Superior temporal gyrus (tissue), 1 donor: ENCODE data around the gene MAN2A2.

Experiments
- DNase-seq: peaks from one replicate; pipeline ENCODE4 v3.0.0-alpha.2; 2016; ENCODE audit errors: extremely low spot score

The MAN2A2 gene

GRCh38 chr15:90942354-90943120 lies 39.4 kb downstream of the MAN2A2 start:
- DNase-seq = no peak

- DNase-seq = no peak
These were observed 42.0 kb downstream of the MAN2A2 start for GRCh38 chr15:90945091-90945490.

- DNase-seq = no peak
These were observed 43.4 kb downstream of the MAN2A2 start for GRCh38 chr15:90946538-90946937.

DNA sequence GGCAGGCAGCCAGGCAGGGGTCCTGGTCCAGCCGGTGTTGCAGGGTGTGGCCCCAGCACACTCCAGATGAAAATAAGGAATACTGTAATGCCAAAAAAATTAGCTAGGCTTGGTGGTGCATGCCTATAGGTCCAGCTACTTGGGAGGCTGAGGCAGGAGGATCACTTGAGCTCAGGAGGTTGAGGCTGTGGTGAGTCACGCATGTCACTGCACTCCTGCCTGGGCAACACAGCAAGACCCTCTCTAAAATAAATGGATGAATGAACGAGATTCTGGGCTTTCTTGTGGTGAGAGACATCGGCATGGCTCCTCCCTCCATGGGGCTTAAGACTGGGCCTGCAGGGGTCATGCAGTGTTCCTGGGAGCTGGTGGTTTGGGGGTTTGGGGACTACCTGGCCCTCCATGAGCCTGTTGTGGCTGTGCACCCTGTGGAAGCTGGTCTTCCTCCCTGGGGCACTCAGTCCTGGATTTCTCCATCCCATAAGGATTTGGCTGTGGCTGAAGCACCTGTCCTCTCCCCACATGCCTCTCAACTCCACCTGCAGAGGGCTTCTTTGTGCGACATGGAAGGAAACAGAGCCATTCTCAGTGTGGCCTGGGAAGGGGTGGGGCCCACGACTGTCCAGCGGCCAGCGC lies 44.0 kb downstream of the MAN2A2 start:
- no peak for DNase-seq

GRCh38 chr15:90947577-90948357 lies 44.7 kb downstream of the MAN2A2 start:
- no peak for DNase-seq

- no peak for DNase-seq
These were observed 45.4 kb downstream of the MAN2A2 start for GRCh38 chr15:90948506-90948905.

GRCh38 chr15:90949979-90950675 lies 47.0 kb downstream of the MAN2A2 start:
- DNase-seq = no peak

DNA sequence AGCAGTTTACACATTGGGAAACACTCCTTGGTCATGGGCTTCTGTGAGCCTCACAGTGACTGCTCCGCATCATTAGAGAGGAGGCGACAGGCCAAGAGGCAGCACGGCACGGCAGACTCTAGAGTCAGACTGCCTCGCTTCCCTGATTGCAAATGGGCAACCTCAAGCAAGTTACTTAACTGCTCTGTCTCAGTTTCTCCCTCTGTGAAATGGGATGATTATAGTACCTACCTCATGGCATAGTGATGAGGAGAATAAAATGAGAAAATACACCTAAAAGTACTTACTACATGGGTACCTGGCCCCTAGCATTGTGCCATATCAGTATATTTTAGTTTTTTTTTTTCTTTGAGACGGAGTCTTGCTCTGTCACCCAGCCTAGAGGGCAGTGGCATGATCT lies 47.6 kb downstream of the MAN2A2 start:
- DNase-seq = no peak

GRCh38 chr15:90952901-90953677 lies 50.0 kb downstream of the MAN2A2 start:
- DNase-seq = no peak

GRCh38 chr15:90953947-90954711 lies 51.0 kb downstream of the MAN2A2 start:
- no peak for DNase-seq

GRCh38 chr15:90954712-90955623 lies 51.9 kb downstream of the MAN2A2 start, which contains the start of gene RCCD1:
Gene RCCD1, plus strand, starts transcription at chr15:90954884. Its CDS starts 1,851 bp downstream, at chr15:90956735.
- DNase-seq = peak; percentile 97

DNA sequence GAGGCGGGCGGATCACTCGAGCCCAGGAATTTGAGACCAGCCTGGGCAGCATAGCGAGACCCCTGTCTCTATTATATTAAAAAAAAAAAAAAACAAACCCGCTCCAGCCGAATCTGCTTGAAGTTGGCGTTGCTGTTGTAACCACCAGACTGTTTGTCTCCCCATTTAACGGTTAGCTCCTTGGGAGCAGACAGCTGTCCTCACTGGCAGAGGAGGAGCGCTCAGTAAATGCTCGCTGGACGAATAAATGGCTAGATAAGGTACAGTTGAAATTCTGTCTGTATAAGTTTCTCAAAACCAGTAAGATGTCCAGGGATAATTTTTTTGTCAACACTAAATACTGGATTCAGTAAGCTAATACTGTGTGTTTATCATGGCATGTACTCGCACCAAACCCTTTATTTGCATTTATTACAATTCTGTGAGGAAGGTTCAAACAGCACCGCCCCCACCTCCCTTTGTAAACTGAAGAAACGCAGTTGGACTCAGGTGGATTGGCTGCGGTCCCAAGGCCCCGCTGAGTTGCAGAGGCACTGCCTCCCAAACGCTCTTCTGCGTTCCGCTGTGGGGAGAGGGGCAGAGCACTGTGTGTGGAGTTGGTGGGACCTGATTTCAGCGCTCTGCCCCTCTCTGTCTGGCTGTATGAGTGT lies 52.6 kb downstream of the MAN2A2 start:
- no peak for DNase-seq

DNA sequence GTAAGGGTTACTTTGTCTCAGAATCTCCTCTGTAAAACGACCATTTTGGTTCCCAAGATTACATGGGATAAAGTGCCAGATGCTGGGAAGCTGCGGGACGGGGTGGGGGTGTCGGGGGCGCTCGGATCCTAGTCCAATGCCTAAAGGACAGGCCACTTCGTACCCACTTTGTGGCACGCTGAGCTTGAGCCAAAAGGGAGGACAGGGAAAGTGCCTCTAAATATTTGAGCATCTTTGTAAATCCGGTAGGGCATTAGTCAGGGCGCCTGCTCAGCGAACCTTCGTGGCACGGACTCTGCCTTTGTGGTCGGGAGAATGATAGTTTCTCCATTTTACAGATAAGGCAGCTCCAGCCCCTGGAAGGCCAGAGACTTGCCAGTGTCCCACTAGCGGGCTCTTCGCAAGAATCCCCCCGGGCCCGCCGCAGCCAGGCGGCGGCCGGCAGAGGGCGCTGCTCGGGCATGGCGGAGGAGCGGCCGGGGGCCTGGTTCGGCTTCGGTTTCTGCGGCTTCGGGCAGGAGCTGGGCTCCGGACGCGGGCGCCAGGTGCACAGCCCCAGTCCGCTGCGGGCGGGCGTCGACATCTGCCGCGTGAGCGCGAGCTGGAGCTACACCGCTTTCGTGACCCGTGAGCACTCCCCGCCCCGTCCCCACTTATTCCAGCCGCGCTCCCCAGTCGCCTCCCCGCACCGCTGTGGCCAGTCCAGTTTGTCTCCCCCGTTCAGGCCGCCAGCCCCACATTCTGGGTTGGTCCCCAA lies 53.4 kb downstream of the MAN2A2 start:
- DNase-seq = peak; percentile 74

GRCh38 chr15:90957031-90957790 lies 54.1 kb downstream of the MAN2A2 start:
- DNase-seq = no peak

- DNase-seq = no peak
These were observed 54.7 kb downstream of the MAN2A2 start for GRCh38 chr15:90957791-90958190.

DNA sequence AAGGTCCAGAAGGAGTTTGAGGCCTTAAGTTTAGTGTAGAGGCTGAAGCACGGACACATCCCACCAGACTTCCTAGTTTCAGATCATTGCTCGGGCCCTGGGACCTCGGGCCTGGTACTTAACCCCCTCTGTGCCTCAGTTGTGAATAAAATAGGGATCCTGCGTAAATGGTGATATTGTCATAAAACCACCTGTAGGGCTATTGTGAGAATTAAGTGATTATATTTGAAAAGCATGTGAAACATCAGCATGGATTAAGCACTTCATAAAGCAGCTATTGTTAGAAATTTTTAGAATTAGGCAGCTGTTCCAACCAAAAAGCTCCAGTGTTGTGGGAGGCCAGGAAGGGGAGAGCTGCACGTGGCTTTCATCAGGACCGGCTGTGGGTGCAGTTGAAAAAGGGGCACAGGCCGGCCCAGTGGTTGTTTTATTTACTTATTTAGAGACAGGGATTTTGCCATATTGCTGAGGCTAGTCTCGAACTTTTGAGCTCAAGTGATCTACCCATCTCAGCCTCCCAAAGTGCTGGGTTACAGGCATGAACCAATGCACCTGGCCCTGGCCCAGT lies 56.0 kb downstream of the MAN2A2 start:
- no peak for DNase-seq

GRCh38 chr15:90959894-90960293 lies 56.8 kb downstream of the MAN2A2 start:
- peak; percentile 78 for DNase-seq
